ENCODE measurements around the gene SNX25.
"Not testable (repeated sequence)": the region's sequence is repeated elsewhere in the genome, so short reads cannot be mapped to it uniquely, and the experiment has no call there.

The SNX25 gene

GRCh38 chr4:185352202-185352601 is 142.8 kb downstream of the SNX25 start:
- DNase-seq: no peak

- no peak for DNase-seq
These were observed 143.3 kb downstream of the SNX25 start for GRCh38 chr4:185352741-185353140.

- no peak for DNase-seq
These were observed 147.8 kb downstream of the SNX25 start for GRCh38 chr4:185357211-185357610.

- peak; percentile 60 for DNase-seq
These were observed 148.5 kb downstream of the SNX25 start for GRCh38 chr4:185357733-185358440.

- DNase-seq: no peak
These were observed 149.1 kb downstream of the SNX25 start for GRCh38 chr4:185358514-185358913.

- no peak for DNase-seq
These were observed 149.6 kb downstream of the SNX25 start for GRCh38 chr4:185358959-185359358.

GRCh38 chr4:185359767-185360446 is 150.5 kb downstream of the SNX25 start:
- no peak for DNase-seq

- no peak for DNase-seq
These were observed 152.5 kb downstream of the SNX25 start for GRCh38 chr4:185361872-185362271.

- DNase-seq: not testable (repeated sequence)
These were observed 153.2 kb downstream of the SNX25 start for GRCh38 chr4:185362570-185362969.

- no peak for DNase-seq
These were observed 153.9 kb downstream of the SNX25 start for GRCh38 chr4:185363251-185363650.

GRCh38 chr4:185364886-185365285 is 155.5 kb downstream of the SNX25 start:
- DNase-seq: no peak

- DNase-seq: no peak
These were observed 160.3 kb downstream of the SNX25 start for GRCh38 chr4:185369731-185370130.

- DNase-seq: no peak
These were observed 161.0 kb downstream of the SNX25 start for GRCh38 chr4:185370268-185370949.

GRCh38 chr4:185371702-185372101 is 162.3 kb downstream of the SNX25 start:
- DNase-seq: no peak

- no peak for DNase-seq
These were observed 164.6 kb downstream of the SNX25 start for GRCh38 chr4:185374027-185374426.

GRCh38 chr4:185374573-185374972 is 165.2 kb downstream of the SNX25 start:
- no peak for DNase-seq

GRCh38 chr4:185378264-185378663 is 168.9 kb downstream of the SNX25 start:
- DNase-seq: no peak

GRCh38 chr4:185379326-185380295 is 170.2 kb downstream of the SNX25 start:
- DNase-seq: no peak

- no peak for DNase-seq
These were observed 170.9 kb downstream of the SNX25 start for GRCh38 chr4:185380320-185380719.

- DNase-seq: no peak
These were observed 172.1 kb downstream of the SNX25 start for GRCh38 chr4:185381288-185382196.

- DNase-seq: no peak
These were observed 173.4 kb downstream of the SNX25 start for GRCh38 chr4:185382754-185383153.

GRCh38 chr4:185383451-185383850 is 174.1 kb downstream of the SNX25 start:
- DNase-seq: no peak
